Spleen (tissue), 11 donors: ENCODE data around the gene STUM. TPM values are rescaled to one million over a fixed set of nuclear protein-coding genes. Genes with fewer than 3 reads are reported as not detected.

Source experiments
- DNase-seq: peaks from one replicate; pipeline ENCODE4 v3.0.0-alpha.2; 2020
- H3K27ac ChIP-seq, 8 donors: fragments of 200-600 bp; sonication (generic) in 7 of 8; 1 replicate in 4 of 8; 2 replicates in 4 of 8; pipeline versions ENCODE4 v1.5.0 to v1.8.0; 2016 to 2021; ENCODE audit warnings: inconsistent platforms in 4 of 8, mild to moderate bottlenecking in 4 of 8, moderate library complexity in 1 of 8
- H3K27me3 ChIP-seq, 7 donors: fragments of 200-600 bp; sonication (generic) in 6 of 7; replicated peaks in 1 of 7; 1 replicate in 4 of 7; 2 replicates in 3 of 7; pipeline versions ENCODE4 v1.5.0 to v1.8.0; 2016 to 2021; ENCODE audit warnings: inconsistent platforms in 3 of 7, mild to moderate bottlenecking in 1 of 7
- H3K36me3 ChIP-seq, 6 donors: fragments of 200-600 bp; sonication (generic) in 5 of 6; 1 replicate in 4 of 6; 2 replicates in 2 of 6; pipeline versions ENCODE4 v1.5.0 to v1.8.0; 2016 to 2021; ENCODE audit warnings: inconsistent platforms in 2 of 6
- H3K4me1 ChIP-seq, 6 donors: fragments of 200-600 bp; sonication (generic) in 5 of 6; 1 replicate in 3 of 6; 2 replicates in 3 of 6; pipeline versions ENCODE4 v1.5.0 to v1.8.0; 2016 to 2021; ENCODE audit warnings: inconsistent platforms in 3 of 6
- H3K4me3 ChIP-seq, 8 donors: fragments of 200-600 bp; sonication (generic) in 7 of 8; 1 replicate in 4 of 8; 2 replicates in 4 of 8; pipeline versions ENCODE4 v1.5.0 to v1.8.0; 2016 to 2021; ENCODE audit warnings: inconsistent platforms in 4 of 8, mild to moderate bottlenecking in 4 of 8, moderate library complexity in 2 of 8
- H3K9me3 ChIP-seq, 8 donors: fragments of 200-600 bp; sonication (generic) in 7 of 8; 1 replicate in 4 of 8; 2 replicates in 4 of 8; pipeline versions ENCODE4 v1.5.0 to v1.8.0; 2016 to 2021; ENCODE audit warnings: inconsistent platforms in 4 of 8
- POLR2A ChIP-seq, 3 donors: fragments of 450-650 bp; IDR thresholded peaks; one replicate each; pipeline ENCODE4 v1.5.1; 2017; ENCODE audit warnings: antibody characterized with exemption in 3 of 3, mild to moderate bottlenecking in 1 of 3
- POLR2AphosphoS5 ChIP-seq, 3 donors: sonication (generic); formaldehyde crosslinking; IDR thresholded peaks; one replicate each; pipeline ENCODE4 v1.5.1; 2017; ENCODE audit warnings: antibody characterized with exemption in 3 of 3
- WGBS, 5 donors: extraction: QIAGEN DNeasy Blood & Tissue Kit in 3 of 5; methylation state at CpG; one replicate each; pipeline versions ENCODE4 v1.1.5 to v1.1.7; 2013 to 2018; 5-methylcytosine and 5-hydroxymethylcytosine counted together
- intact Hi-C: fragments of 100-400 bp; cut with DNase I; formaldehyde crosslinking; loops from one replicate; pipeline ENCODE4 v1.15.0; 2023; ENCODE audit warnings: low total_unique reads
- polyA plus RNA-seq, 3 donors: library from polyadenylated mRNA; stranded (reverse); fragments of 200-250 nt; gene quantifications; one replicate each; pipeline ENCODE4 v1.2.1, GENCODE V29; 2013
- total RNA-seq, 7 donors: library from RNA; depleted of rRNA in 3 of 7; stranded (reverse); fragments of >200 nt in 3 of 7; fragmentation: NEBNext Ultra II Directional in 4 of 7; extraction: Animal tissue kit (Norgen Biotek cat#: 25700) in 4 of 7; gene quantifications; one replicate each; pipeline versions ENCODE4 v1.1.0 to v1.2.1, GENCODE V29; 2016 to 2021
- TF ChIP-seq, protein P1 (sequence below), 11 experiments: fragments of 200-600 bp in 7 of 11; fragments of 450-650 bp in 4 of 11; sonication (generic) in 4 of 11; IDR thresholded peaks in 8 of 11; conservative IDR thresholded peaks in 3 of 11; 1 replicate in 7 of 11; 2 replicates in 4 of 11; pipeline versions ENCODE4 v1.4.0 to v1.8.0; 2016 to 2021; ENCODE audit warnings: antibody characterized with exemption in 11 of 11, inconsistent platforms in 4 of 11, mild to moderate bottlenecking in 1 of 11
- donor health status: healthy with polysubstance abuse.
- donor health status: DM: no; HTN: no; CAD: no; lungs with moderate emphysema.
- donor health status: DM: no; HTN: no; CAD: no.
- donor health status: Bipolar disorder and iron deficiency.
- donor health status: healthy.
- donor health status: DM: no; HTN: no; CAD: no.
- donor health status: DM: yes; HTN: yes; CAD: no.

The STUM gene
- total and polyA plus RNA-seq, 10 donors, result 0.11 to 2.8 (median 0.49) TPM

- peaks cover 0 to 23% (median 0%) of the 10 kb centered on the region in 6 donors for H3K36me3 ChIP-seq
- no peak overlapping the region for H3K4me3 ChIP-seq
- WGBS, 5 donors, result 89 to 92% (median 91%) methylated on average over 20 to 22 of the region's 22 CpGs
- intact Hi-C loops, result loop anchor here (10.0 kb wide), 1 partner anchor 76 kb away; the partner anchor contains the start of gene ITPKB
- no peaks in the 10 kb centered on the region for H3K9me3 ChIP-seq
- peaks cover 0 to 58% (median 0%) of the 10 kb centered on the region in 6 donors for H3K4me1 ChIP-seq
- H3K27ac ChIP-seq, result peak overlapping the region in 3 of 8 donors; percentile 31 to 87 (median 81)
- peak; percentile 66 for DNase-seq
- TF ChIP-seq, protein P1, sequence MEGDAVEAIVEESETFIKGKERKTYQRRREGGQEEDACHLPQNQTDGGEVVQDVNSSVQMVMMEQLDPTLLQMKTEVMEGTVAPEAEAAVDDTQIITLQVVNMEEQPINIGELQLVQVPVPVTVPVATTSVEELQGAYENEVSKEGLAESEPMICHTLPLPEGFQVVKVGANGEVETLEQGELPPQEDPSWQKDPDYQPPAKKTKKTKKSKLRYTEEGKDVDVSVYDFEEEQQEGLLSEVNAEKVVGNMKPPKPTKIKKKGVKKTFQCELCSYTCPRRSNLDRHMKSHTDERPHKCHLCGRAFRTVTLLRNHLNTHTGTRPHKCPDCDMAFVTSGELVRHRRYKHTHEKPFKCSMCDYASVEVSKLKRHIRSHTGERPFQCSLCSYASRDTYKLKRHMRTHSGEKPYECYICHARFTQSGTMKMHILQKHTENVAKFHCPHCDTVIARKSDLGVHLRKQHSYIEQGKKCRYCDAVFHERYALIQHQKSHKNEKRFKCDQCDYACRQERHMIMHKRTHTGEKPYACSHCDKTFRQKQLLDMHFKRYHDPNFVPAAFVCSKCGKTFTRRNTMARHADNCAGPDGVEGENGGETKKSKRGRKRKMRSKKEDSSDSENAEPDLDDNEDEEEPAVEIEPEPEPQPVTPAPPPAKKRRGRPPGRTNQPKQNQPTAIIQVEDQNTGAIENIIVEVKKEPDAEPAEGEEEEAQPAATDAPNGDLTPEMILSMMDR (IDR thresholded peaks at IDR 0.05 in 8 of 11, conservative IDR thresholded peaks at IDR 0.05 in 3 of 11), result no peak
- TF ChIP-seq POLR2AphosphoS5 (IDR thresholded peaks at IDR 0.05) (no peak), POLR2A (IDR thresholded peaks at IDR 0.05) (no peak)
- no peaks in the 10 kb centered on the region for H3K27me3 ChIP-seq
Observed at GRCh38 chr1:226658546-226659125, 110.1 kb downstream of the STUM start.

Other genes with a start within 250 kb of the STUM start
- gene LIN9, start 239.6 kb upstream of the STUM start, total RNA-seq, result 1 to 10 TPM; 2.2 to 6.3 (median 3.6) TPM
- gene LIN9, start 239.6 kb upstream of the STUM start, polyA plus RNA-seq, result 1 to 10 TPM; 1.8 to 2.8 (median 2.4) TPM
- 100 to 1,000 TPM; 119 to 213 (median 134) TPM for gene PARP1, start 140.7 kb upstream of the STUM start, total RNA-seq
- gene PARP1, start 140.7 kb upstream of the STUM start, polyA plus RNA-seq, result 10 to 100 TPM; 39.2 to 71.8 (median 69.7) TPM
- 10 to 100 TPM; 51.1 to 74.6 (median 68.2) TPM for gene ITPKB, start 190.5 kb downstream of the STUM start, total RNA-seq
- 10 to 100 TPM in 2 of 3 donors, 1 to 10 TPM in 1; 8.5 to 24.4 (median 11.8) TPM for gene ITPKB, start 190.5 kb downstream of the STUM start, polyA plus RNA-seq